OCI-LY7 (cell line): Measurements from ENCODE around the gene VSIG8.

Experiments used
- CTCF ChIP-seq: fragments of 200-600 bp; sonication (generic); conservative IDR thresholded peaks from 2 replicates; pipeline ENCODE4 v1.5.1; 2014; ENCODE audit warnings: mild to moderate bottlenecking, antibody characterized with exemption, low read length, moderate library complexity, mixed read lengths
- EZH2phosphoT487 ChIP-seq: fragments of 200-600 bp; sonication (generic); IDR thresholded peaks from 2 replicates; pipeline ENCODE4 v1.6.1; 2018; ENCODE audit warnings: low read depth, borderline replicate concordance, mild to moderate bottlenecking, mixed run types, antibody characterized with exemption, low read length, moderate library complexity, mixed read lengths

GRCh38 chr1:159828581-159829272, 33.7 kb downstream of the VSIG8 start:
- TF ChIP-seq CTCF = no peak
- no peak for TF ChIP-seq EZH2phosphoT487
